ENCODE results near the gene XPNPEP2.

Gene XPNPEP2

GRCh38 chrX:129797251-129797906 is 58.6 kb downstream of the XPNPEP2 start:
- in situ Hi-C loops (cut with HindIII; ENCODE audit: low sequenced_read_pairs): no loop called here
- TF ChIP-seq CTCF (IDR thresholded peaks at IDR 0.05; ENCODE audit: low read depth, low read length): no peak
- H3K4me3 ChIP-seq (ENCODE audit: low read depth, low read length): no peak overlapping the region
- no peak for DNase-seq (ENCODE audit: low read depth, low spot score)

- DNase-seq (ENCODE audit: low read depth, low spot score): no peak
- in situ Hi-C loops (cut with HindIII; ENCODE audit: low sequenced_read_pairs): no loop called here
- no peak overlapping the region for H3K4me3 ChIP-seq (ENCODE audit: low read depth, low read length)
- TF ChIP-seq CTCF (IDR thresholded peaks at IDR 0.05; ENCODE audit: low read depth, low read length): no peak
These were observed 59.7 kb downstream of the XPNPEP2 start for GRCh38 chrX:129798456-129798855.

GRCh38 chrX:129798888-129799287 is 60.1 kb downstream of the XPNPEP2 start:
- TF ChIP-seq CTCF (IDR thresholded peaks at IDR 0.05; ENCODE audit: low read depth, low read length): no peak
- no peak for DNase-seq (ENCODE audit: low read depth, low spot score)

GRCh38 chrX:129800186-129800585 is 61.4 kb downstream of the XPNPEP2 start:
- no peak overlapping the region for H3K4me3 ChIP-seq (ENCODE audit: low read depth, low read length)
- in situ Hi-C loops (cut with HindIII; ENCODE audit: low sequenced_read_pairs): no loop called here
- no peak for TF ChIP-seq CTCF (IDR thresholded peaks at IDR 0.05; ENCODE audit: low read depth, low read length)
- no peak for DNase-seq (ENCODE audit: low read depth, low spot score)

More at GRCh38 chrX:129798888-129799287, 60.1 kb downstream of the XPNPEP2 start:
- in situ Hi-C loops (cut with HindIII; ENCODE audit: low sequenced_read_pairs): no loop called here
- no peak overlapping the region for H3K4me3 ChIP-seq (ENCODE audit: low read depth, low read length)

- H3K4me3 ChIP-seq (ENCODE audit: low read depth, low read length): no peak overlapping the region
- DNase-seq (ENCODE audit: low read depth, low spot score): no peak
- TF ChIP-seq CTCF (IDR thresholded peaks at IDR 0.05; ENCODE audit: low read depth, low read length): no peak
- in situ Hi-C loops (cut with HindIII; ENCODE audit: low sequenced_read_pairs): no loop called here
These were observed 64.1 kb downstream of the XPNPEP2 start for GRCh38 chrX:129802863-129803262.

- no peak for DNase-seq (ENCODE audit: low read depth, low spot score)
- TF ChIP-seq CTCF (IDR thresholded peaks at IDR 0.05; ENCODE audit: low read depth, low read length): no peak
- in situ Hi-C loops (cut with HindIII; ENCODE audit: low sequenced_read_pairs): no loop called here
- H3K4me3 ChIP-seq (ENCODE audit: low read depth, low read length): no peak overlapping the region
These were observed 66.0 kb downstream of the XPNPEP2 start for GRCh38 chrX:129804806-129805205.

Measured in astrocyte of the spinal cord (primary cell).